H9 (cell line): Measurements from ENCODE around the gene SKAP1. TPM values are rescaled to one million over a fixed set of nuclear protein-coding genes. Genes with fewer than 3 reads are reported as not detected.
A peak's percentile ranks its signal among the peaks of the same experiment; 100 is the strongest.

Source experiments
- DNase-seq: peaks from one replicate; pipeline ENCODE4 v3.0.0-alpha.2; 2017
- H2AFZ ChIP-seq: one replicate; pipeline ENCODE4 v1.6.1; 2013; ENCODE audit warnings: mild to moderate bottlenecking, low read length, control low read depth, moderate library complexity
- H2AK5ac ChIP-seq: 2 replicates; pipeline ENCODE4 v1.6.1; 2013; ENCODE audit warnings: low read length, control low read depth, mixed read lengths; ENCODE audit not compliant: insufficient read length
- H2BK120ac ChIP-seq: one replicate; pipeline ENCODE4 v1.6.1; 2013; ENCODE audit warnings: low read depth, mild to moderate bottlenecking, low read length, control low read depth, inconsistent platforms; ENCODE audit not compliant: poor library complexity, severe bottlenecking
- H2BK12ac ChIP-seq: 2 replicates; pipeline ENCODE4 v1.6.1; 2013; ENCODE audit warnings: low read length, control low read depth, mixed read lengths, low read depth; ENCODE audit not compliant: insufficient read length
- H2BK15ac ChIP-seq: 2 replicates; pipeline ENCODE4 v1.6.1; 2013; ENCODE audit warnings: low read depth, low read length, control low read depth
- H2BK20ac ChIP-seq: one replicate; pipeline ENCODE4 v1.6.1; 2013; ENCODE audit warnings: low read depth, mild to moderate bottlenecking, low read length, control low read depth, inconsistent platforms; ENCODE audit not compliant: poor library complexity, severe bottlenecking
- H2BK5ac ChIP-seq: 2 replicates; pipeline ENCODE4 v1.6.1; 2013; ENCODE audit warnings: low read length, control low read depth, mixed read lengths; ENCODE audit not compliant: insufficient read length
- H3K14ac ChIP-seq: 2 replicates; pipeline ENCODE4 v1.6.1; 2013; ENCODE audit warnings: low read length, control low read depth; ENCODE audit not compliant: insufficient read depth
- H3K18ac ChIP-seq: 2 replicates; pipeline ENCODE4 v1.6.1; 2013; ENCODE audit warnings: low read depth, mild to moderate bottlenecking, mixed read lengths, low read length, control low read depth; ENCODE audit not compliant: insufficient read length
- H3K23ac ChIP-seq: 2 replicates; pipeline ENCODE4 v1.6.1; 2013; ENCODE audit warnings: low read length, control low read depth, mixed read lengths, low read depth; ENCODE audit not compliant: insufficient read length
- H3K23me2 ChIP-seq: 2 replicates; pipeline ENCODE4 v1.6.1; 2013; ENCODE audit warnings: low read depth, mild to moderate bottlenecking, mixed read lengths, low read length, control low read depth; ENCODE audit not compliant: insufficient read length, poor library complexity, severe bottlenecking
- H3K27ac ChIP-seq: 2 replicates; pipeline ENCODE4 v1.5.1; 2013; ENCODE audit warnings: low read length, control low read depth, mixed read lengths, low read depth; ENCODE audit not compliant: insufficient read length
- H3K27me3 ChIP-seq: 2 replicates; pipeline ENCODE4 v1.6.1; 2013; ENCODE audit warnings: low read length, control low read depth, inconsistent platforms; ENCODE audit not compliant: insufficient read depth
- H3K4ac ChIP-seq: 2 replicates; pipeline ENCODE4 v1.6.1; 2013; ENCODE audit warnings: low read depth, mild to moderate bottlenecking, control low read depth, inconsistent platforms, low read length, moderate library complexity
- H3K4me1 ChIP-seq: 2 replicates; pipeline ENCODE4 v1.6.1; 2013; ENCODE audit warnings: low read length, control low read depth, inconsistent platforms; ENCODE audit not compliant: insufficient read depth
- H3K4me2 ChIP-seq: 2 replicates; pipeline ENCODE4 v1.6.1; 2013; ENCODE audit warnings: low read length, control low read depth, mixed read lengths; ENCODE audit not compliant: insufficient read length, insufficient read depth
- H3K56ac ChIP-seq: 2 replicates; pipeline ENCODE4 v1.6.1; 2013; ENCODE audit warnings: low read depth, mild to moderate bottlenecking, mixed read lengths, low read length, control low read depth; ENCODE audit not compliant: insufficient read length
- H3K79me1 ChIP-seq: 2 replicates; pipeline ENCODE4 v1.6.1; 2013; ENCODE audit warnings: low read depth, mild to moderate bottlenecking, moderate library complexity, low read length, control low read depth, inconsistent platforms; ENCODE audit not compliant: insufficient read depth, poor library complexity, severe bottlenecking
- H3K79me2 ChIP-seq: 2 replicates; pipeline ENCODE4 v1.6.1; 2013; ENCODE audit warnings: low read length, control low read depth, inconsistent platforms; ENCODE audit not compliant: insufficient read depth
- H3K9ac ChIP-seq: 2 replicates; pipeline ENCODE4 v1.6.1; 2013; ENCODE audit warnings: low read length, control low read depth, mixed read lengths; ENCODE audit not compliant: insufficient read length; ENCODE audit errors: extremely low read depth
- H3K9me3 ChIP-seq: one replicate; pipeline ENCODE4 v1.6.1; 2013; ENCODE audit warnings: low read depth, low read length, inconsistent platforms; ENCODE audit not compliant: control insufficient read depth
- H3T11ph ChIP-seq: one replicate; pipeline ENCODE4 v1.6.1; 2013; ENCODE audit warnings: mild to moderate bottlenecking, low read length, control low read depth, inconsistent platforms
- H4K20me1 ChIP-seq: one replicate; pipeline ENCODE4 v1.6.1; 2013; ENCODE audit not compliant: control insufficient read depth, insufficient read length, insufficient read depth
- H4K5ac ChIP-seq: 2 replicates; pipeline ENCODE4 v1.6.1; 2013; ENCODE audit warnings: low read depth, mild to moderate bottlenecking, mixed read lengths, low read length, control low read depth; ENCODE audit not compliant: insufficient read length
- H4K8ac ChIP-seq: replicated peaks from 2 replicates; pipeline ENCODE4 v1.6.1; 2013; ENCODE audit warnings: low read length, control low read depth, mixed read lengths, low read depth; ENCODE audit not compliant: insufficient read length
- H4K91ac ChIP-seq: 2 replicates; pipeline ENCODE4 v1.6.1; 2013; ENCODE audit warnings: low read depth, mild to moderate bottlenecking, moderate library complexity, mixed read lengths, low read length, control low read depth; ENCODE audit not compliant: insufficient read length
- H3K27ac Mint-ChIP-seq, 3 experiments: 2 replicates in 2 of 3; 3 replicates in 1 of 3; pipeline ENCODE4 v1.8.0; 2020 to 2021; ENCODE audit warnings: mixed read lengths in 3 of 3, mild to moderate bottlenecking in 1 of 3, moderate library complexity in 1 of 3
- H3K27me3 Mint-ChIP-seq: 2 replicates; pipeline ENCODE4 v1.8.0; 2021; ENCODE audit warnings: low read depth, mild to moderate bottlenecking, moderate library complexity, mixed read lengths
- H3K36me3 Mint-ChIP-seq, 3 experiments: 2 replicates in 2 of 3; 3 replicates in 1 of 3; pipeline ENCODE4 v1.8.0; 2020 to 2021; ENCODE audit warnings: low read depth in 3 of 3, mixed read lengths in 3 of 3; ENCODE audit not compliant: insufficient read depth in 1 of 3
- H3K4me1 Mint-ChIP-seq, 2 experiments: 2 replicates each; pipeline ENCODE4 v1.8.0; 2020; ENCODE audit warnings: mixed read lengths in 2 of 2
- H3K4me3 Mint-ChIP-seq, 2 experiments: 2 replicates in 1 of 2; 3 replicates in 1 of 2; pipeline ENCODE4 v1.8.0; 2020 to 2021; ENCODE audit warnings: mild to moderate bottlenecking in 2 of 2, mixed read lengths in 2 of 2, moderate library complexity in 1 of 2
- H3K9me3 Mint-ChIP-seq, 2 experiments: 2 replicates in 1 of 2; 3 replicates in 1 of 2; pipeline ENCODE4 v1.8.0; 2020; ENCODE audit warnings: mild to moderate bottlenecking in 2 of 2, mixed read lengths in 2 of 2, moderate library complexity in 1 of 2
- CTCF ChIP-seq: fragments of 200-600 bp; sonication (generic); conservative IDR thresholded peaks from 3 replicates; pipeline ENCODE4 v1.8.0; 2021; ENCODE audit warnings: antibody characterized with exemption, mild to moderate bottlenecking
- WGBS: extraction: QIAGEN DNeasy Blood & Tissue Kit; methylation state at CpG from one replicate; pipeline ENCODE4 v1.1.7; 2013; ENCODE audit warnings: missing lambda C conversion rate, low lambda C conversion rate, mixed read lengths; ENCODE audit not compliant: insufficient read length; ENCODE audit errors: extremely low coverage; 5-methylcytosine and 5-hydroxymethylcytosine counted together
- total RNA-seq: library from RNA; stranded (reverse); gene quantifications from 2 replicates; pipeline ENCODE4 v1.2.1, GENCODE V29; 2021

Gene SKAP1
- total RNA-seq, 1 experiment from 2014 or later = not detected

- Histone ChIP-seq H3K27me3 (no peaks in the 10 kb centered on the region), H2BK12ac (no peak overlapping the region), H3T11ph (no peak overlapping the region), H4K20me1 (no peaks in the 10 kb centered on the region), H3K27ac (no peak overlapping the region), H4K91ac (no peak overlapping the region), H3K18ac (no peak overlapping the region), H3K9me3 (no peaks in the 10 kb centered on the region), H3K4ac (no peak overlapping the region), H2AK5ac (no peak overlapping the region), H3K4me2 (no peak overlapping the region), H2AFZ (no peak overlapping the region), H3K9ac (no peak overlapping the region), H4K5ac (no peak overlapping the region), H4K8ac (no peak overlapping the region), H3K23ac (no peak overlapping the region), H3K56ac (no peak overlapping the region), H2BK20ac (no peak overlapping the region), H2BK15ac (peak overlapping the region; percentile 5; the same call in 1 of the 2 replicates), H2BK5ac (no peak overlapping the region), H3K79me2 (no peaks in the 10 kb centered on the region), H2BK120ac (no peak overlapping the region), H3K79me1 (no peaks in the 10 kb centered on the region), H3K23me2 (no peaks in the 10 kb centered on the region), H3K14ac (no peak overlapping the region), H3K4me1 (no peaks in the 10 kb centered on the region)
- Mint-ChIP-seq H3K4me3 (no peak overlapping the region), H3K27me3 (peaks cover 71% of the 10 kb centered on the region), H3K36me3 (no peaks in the 10 kb centered on the region), H3K9me3 (no peaks in the 10 kb centered on the region), H3K4me1 (peaks cover 0 to 3% of the 10 kb centered on the region in 2 experiments; a peak in 2 of 4 replicates), H3K27ac (no peak overlapping the region)
- no peak for DNase-seq
- TF ChIP-seq CTCF = no peak
- no CpG with 5 or more reads among the region's 2 CpGs for WGBS
Measured at GRCh38 chr17:48440669-48441068, 10.7 kb upstream of the SKAP1 start.
